Measurements from ENCODE around the gene SSMEM1.
"Not testable (repeated sequence)": the region's sequence is repeated elsewhere in the genome, so short reads cannot be mapped to it uniquely, and the experiment has no call there.

DNA sequence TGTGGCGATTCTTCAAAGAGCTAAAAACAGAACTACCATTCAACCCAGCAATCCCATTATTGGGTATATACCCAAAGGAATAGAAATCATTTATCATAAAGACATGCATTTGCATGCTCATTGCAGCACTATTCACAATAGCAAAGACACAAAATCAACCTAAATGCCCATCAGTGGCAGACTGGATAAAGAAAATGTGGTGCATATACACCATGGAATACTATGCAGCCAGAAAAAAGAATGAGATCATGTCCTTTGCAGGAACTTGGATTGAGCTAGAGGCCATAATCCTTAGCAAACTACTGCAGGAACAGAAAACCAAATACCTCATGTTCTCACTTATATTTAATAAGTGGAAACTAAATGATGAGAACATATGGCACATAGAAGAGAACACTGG, 38.8 kb downstream of the SSMEM1 start:
- TF ChIP-seq POLR2A (IDR thresholded peaks at IDR 0.05; ENCODE audit: low read depth, low read length); TAF1 (IDR thresholded peaks at IDR 0.05; ENCODE audit: borderline replicate concordance, low read depth, low read length); POLR2AphosphoS5 (IDR thresholded peaks at IDR 0.05; ENCODE audit: low read depth, low read length): not testable (repeated sequence)
